ENCODE data around the gene TMEM245.
A peak's percentile ranks its signal among the peaks of the same experiment; 100 is the strongest.
"Not testable (repeated sequence)": the region's sequence is repeated elsewhere in the genome, so short reads cannot be mapped to it uniquely, and the experiment has no call there.

The TMEM245 gene

DNA sequence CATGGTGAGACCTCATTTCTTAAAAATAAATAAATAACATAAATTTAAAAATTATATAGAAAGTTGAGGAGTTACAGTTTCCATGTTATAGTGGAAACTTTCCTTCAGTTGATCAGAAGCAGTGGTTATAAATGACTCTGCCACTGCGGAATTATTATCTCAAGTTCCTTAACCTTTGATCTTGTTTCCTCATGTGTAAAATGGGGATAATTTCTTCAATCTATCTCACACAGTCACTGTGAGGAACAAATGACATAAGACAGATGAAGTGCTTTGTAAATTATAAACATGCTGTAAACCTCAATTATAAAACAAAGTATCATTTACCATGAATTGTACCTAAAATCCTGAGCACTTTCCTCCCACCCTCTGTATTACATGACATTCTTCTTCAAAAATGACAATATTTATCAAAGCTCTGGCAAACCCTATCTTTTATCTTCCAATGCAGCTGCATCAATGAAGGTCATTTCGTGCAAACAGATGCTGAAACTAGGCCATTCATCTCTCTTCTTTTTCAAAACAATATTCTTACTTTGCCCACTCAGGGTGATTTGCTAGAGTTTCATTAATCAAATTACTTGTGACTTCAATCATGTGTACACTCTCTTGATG lies 46.8 kb downstream of the TMEM245 start:
- no peak overlapping the region for H3K27ac Mint-ChIP-seq
- ATAC-seq (no peak), DNase-seq (ENCODE audit: low spot score in 2 of 2) (no peak)
- no peaks in the 10 kb centered on the region for H3K9me3 Mint-ChIP-seq
- H3K36me3 Mint-ChIP-seq = peaks cover 13% of the 10 kb centered on the region
- no peaks in the 10 kb centered on the region for H3K4me1 Mint-ChIP-seq
- H3K4me3 Mint-ChIP-seq = no peak overlapping the region

DNA sequence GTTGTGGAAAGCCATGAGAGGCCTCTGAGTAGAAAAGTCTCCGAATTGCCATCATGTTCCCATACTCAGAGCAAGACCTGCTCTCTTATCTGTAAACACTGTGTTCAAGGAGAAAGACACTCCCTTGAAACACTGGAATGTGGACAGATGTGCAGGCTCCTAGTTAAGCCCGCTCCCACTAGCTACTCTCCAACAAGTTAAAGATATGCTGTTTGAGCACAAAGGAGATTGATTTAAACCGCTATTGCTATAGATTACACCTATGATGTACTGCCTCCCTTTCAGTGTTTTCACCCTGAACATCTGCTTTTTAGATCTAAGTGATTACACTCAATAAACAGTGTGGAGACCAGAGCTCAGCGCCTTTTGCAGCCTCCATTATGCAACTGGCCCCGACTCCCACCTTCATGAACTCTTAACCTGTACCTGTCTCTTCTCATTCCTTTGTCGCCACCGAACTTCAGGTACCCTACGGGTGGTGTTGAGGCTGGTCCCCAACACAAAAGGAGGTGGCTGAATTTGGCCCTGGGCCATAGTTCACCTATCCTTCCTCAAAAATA lies 47.5 kb downstream of the TMEM245 start:
- ATAC-seq (no peak), DNase-seq (ENCODE audit: low spot score in 2 of 2) (no peak)
- H3K27ac Mint-ChIP-seq = no peak overlapping the region
- no peak overlapping the region for H3K4me3 Mint-ChIP-seq
- H3K4me1 Mint-ChIP-seq = no peaks in the 10 kb centered on the region
- H3K36me3 Mint-ChIP-seq = peaks cover 16% of the 10 kb centered on the region
- no peaks in the 10 kb centered on the region for H3K9me3 Mint-ChIP-seq

- H3K4me1 Mint-ChIP-seq = no peaks in the 10 kb centered on the region
- no peak overlapping the region for H3K27ac Mint-ChIP-seq
- peaks cover 22% of the 10 kb centered on the region for H3K36me3 Mint-ChIP-seq
- DNase-seq (ENCODE audit: low spot score in 2 of 2) (no peak), ATAC-seq (no peak)
- no peak overlapping the region for H3K4me3 Mint-ChIP-seq
- H3K9me3 Mint-ChIP-seq = no peaks in the 10 kb centered on the region
Measured at GRCh38 chr9:109068764-109069163, 51.0 kb downstream of the TMEM245 start.

DNA sequence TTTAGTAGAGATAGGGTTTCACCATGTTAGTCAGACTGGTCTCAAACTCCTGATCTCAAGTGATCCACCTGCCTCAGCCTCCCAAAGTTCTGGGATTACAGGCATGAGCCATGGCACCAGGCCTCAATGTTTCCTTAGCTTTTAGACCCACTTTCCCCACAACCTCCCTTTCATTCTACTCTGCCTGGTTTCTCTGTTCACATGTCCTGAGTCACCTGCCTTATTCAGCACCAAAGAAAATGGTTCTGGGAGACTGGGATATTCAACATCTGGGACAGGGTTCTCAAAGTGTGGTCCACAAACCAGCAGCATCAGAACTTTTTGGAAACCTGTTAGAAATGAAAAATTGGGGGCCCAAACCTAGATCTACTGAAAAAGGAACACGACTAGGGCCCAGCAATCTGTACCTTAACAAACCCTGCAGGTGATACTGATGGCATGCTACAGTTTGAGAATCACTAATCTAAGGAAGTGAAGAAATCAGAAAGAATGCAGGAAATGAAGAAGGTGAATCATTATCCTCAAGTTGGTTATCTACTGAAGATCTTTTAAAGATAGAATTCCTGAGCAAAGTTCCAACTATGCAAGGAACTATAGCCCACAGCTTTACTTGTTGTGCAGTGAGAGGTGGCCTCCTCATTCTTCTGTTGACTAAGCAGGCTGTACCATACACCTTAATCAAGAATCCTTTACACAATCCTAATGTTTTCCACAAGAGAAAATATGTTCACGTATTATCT lies 54.6 kb downstream of the TMEM245 start:
- H3K4me3 Mint-ChIP-seq = no peak overlapping the region
- no peak overlapping the region for H3K27ac Mint-ChIP-seq
- peaks cover 58% of the 10 kb centered on the region for H3K36me3 Mint-ChIP-seq
- H3K4me1 Mint-ChIP-seq = no peaks in the 10 kb centered on the region
- no peaks in the 10 kb centered on the region for H3K9me3 Mint-ChIP-seq
- DNase-seq (ENCODE audit: low spot score in 2 of 2) (no peak), ATAC-seq (no peak)

- DNase-seq (ENCODE audit: low spot score in 2 of 2) (no peak), ATAC-seq (no peak)
- Mint-ChIP-seq H3K36me3 (peaks cover 72% of the 10 kb centered on the region), H3K4me1 (no peaks in the 10 kb centered on the region), H3K27ac (no peak overlapping the region), H3K9me3 (no peaks in the 10 kb centered on the region), H3K4me3 (no peak overlapping the region)
Measured at GRCh38 chr9:109063760-109064159, 56.0 kb downstream of the TMEM245 start.

DNA sequence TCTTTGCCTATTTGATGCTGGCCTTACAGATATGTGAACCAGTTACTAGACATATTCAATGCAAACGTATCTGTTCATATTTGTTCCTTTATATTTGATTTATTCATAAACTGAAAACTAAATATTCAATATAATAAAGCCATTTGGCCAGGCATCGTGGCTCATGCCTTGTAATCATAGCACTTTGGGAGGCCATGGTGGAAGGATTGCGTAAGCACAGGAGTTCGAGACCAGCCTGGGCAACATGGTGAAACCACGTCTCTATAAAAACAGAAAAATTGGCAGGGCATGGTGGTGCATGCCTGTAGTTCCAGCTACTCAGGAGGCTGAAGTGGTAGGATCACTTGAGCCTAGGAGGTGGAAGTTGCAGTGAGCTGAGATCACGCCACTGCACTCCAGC lies 57.2 kb downstream of the TMEM245 start:
- Mint-ChIP-seq H3K9me3 (no peaks in the 10 kb centered on the region), H3K4me3 (no peak overlapping the region), H3K4me1 (no peaks in the 10 kb centered on the region), H3K27ac (no peak overlapping the region), H3K36me3 (peaks cover 75% of the 10 kb centered on the region)
- ATAC-seq (no peak), DNase-seq (ENCODE audit: low spot score in 2 of 2) (no peak)

GRCh38 chr9:109060191-109060590 lies 59.6 kb downstream of the TMEM245 start:
- Mint-ChIP-seq H3K4me3 (no peak overlapping the region), H3K4me1 (no peaks in the 10 kb centered on the region), H3K9me3 (no peaks in the 10 kb centered on the region), H3K27ac (no peak overlapping the region), H3K36me3 (peaks cover 93% of the 10 kb centered on the region)
- DNase-seq (ENCODE audit: low spot score in 2 of 2) (no peak), ATAC-seq (no peak)

DNA sequence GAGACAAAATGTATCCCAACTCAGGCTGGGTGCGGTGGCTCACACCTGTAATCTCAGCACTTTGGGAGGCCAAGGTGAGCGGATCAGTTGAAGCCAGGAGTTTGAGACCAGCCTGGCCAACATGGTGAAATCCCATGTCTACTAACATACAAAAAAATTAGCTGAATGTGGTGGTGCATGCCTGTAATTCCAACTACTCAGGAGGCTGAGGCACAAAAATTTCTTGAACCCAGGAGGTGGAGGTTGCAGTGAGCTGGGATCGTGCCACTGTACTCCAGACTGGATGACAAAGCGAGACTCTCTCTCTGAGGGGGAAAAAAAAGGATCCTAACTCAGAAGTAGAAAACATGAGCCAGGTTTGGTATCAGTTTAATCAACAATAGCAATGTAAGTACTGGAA lies 66.6 kb downstream of the TMEM245 start:
- H3K4me3 Mint-ChIP-seq; ATAC-seq; DNase-seq (ENCODE audit: low spot score in 2 of 2); H3K9me3 Mint-ChIP-seq; H3K4me1 Mint-ChIP-seq; H3K27ac Mint-ChIP-seq: not testable (repeated sequence)
- peaks cover 77% of the 10 kb centered on the region for H3K36me3 Mint-ChIP-seq

- no peak for ATAC-seq
- no peak overlapping the region for H3K27ac Mint-ChIP-seq
- DNase-seq (ENCODE audit: low spot score in 2 of 2) = no peak
- H3K9me3 Mint-ChIP-seq = no peaks in the 10 kb centered on the region
- H3K4me3 Mint-ChIP-seq = no peak overlapping the region
- no peaks in the 10 kb centered on the region for H3K4me1 Mint-ChIP-seq
- H3K36me3 Mint-ChIP-seq = peaks cover 77% of the 10 kb centered on the region
Measured at GRCh38 chr9:109052416-109052815, 67.3 kb downstream of the TMEM245 start.

DNA sequence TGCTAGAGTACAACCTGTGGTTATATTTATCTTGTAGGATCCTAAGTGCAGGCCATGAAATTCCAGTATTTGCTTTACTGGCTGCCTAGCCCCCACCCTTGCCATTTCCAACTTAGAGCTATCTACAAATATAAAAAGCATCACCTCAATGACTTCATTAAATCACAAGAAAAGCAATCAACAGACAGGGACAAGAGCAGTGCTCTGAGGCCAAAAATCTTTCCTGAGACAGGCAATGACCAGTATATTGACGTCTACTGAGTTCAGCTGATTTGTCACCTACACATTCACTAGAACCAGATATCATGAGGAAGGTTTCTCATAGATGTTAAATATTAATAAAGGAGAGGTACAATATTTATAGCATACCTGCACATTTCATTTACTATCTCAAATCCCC lies 68.0 kb downstream of the TMEM245 start:
- no peaks in the 10 kb centered on the region for H3K4me1 Mint-ChIP-seq
- H3K36me3 Mint-ChIP-seq = peaks cover 77% of the 10 kb centered on the region
- H3K9me3 Mint-ChIP-seq = no peaks in the 10 kb centered on the region
- no peak overlapping the region for H3K4me3 Mint-ChIP-seq
- DNase-seq (ENCODE audit: low spot score in 2 of 2) = no peak
- ATAC-seq = no peak
- H3K27ac Mint-ChIP-seq = no peak overlapping the region

DNA sequence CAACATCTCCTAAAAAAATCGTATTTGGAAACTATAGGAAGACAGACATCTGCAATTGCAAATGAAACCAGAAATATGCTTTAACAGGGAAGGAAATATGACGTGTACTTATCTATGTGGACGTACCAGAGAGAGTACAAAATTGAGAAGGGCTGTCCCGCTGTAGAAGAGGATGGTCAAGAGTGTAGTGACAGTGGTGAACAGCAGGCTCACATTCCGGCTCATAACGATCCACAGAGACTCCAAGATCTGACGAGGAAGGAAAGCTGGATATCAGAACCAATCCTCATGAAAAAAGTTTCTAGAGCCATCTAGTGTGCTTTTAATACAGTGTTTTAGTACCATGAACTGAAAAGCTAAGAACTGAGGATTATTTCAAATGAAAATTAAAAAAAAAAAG lies 69.3 kb downstream of the TMEM245 start:
- ATAC-seq = no peak
- Mint-ChIP-seq H3K4me3 (no peak overlapping the region), H3K36me3 (peaks cover 77% of the 10 kb centered on the region), H3K9me3 (no peaks in the 10 kb centered on the region), H3K4me1 (no peaks in the 10 kb centered on the region), H3K27ac (no peak overlapping the region)
- DNase-seq (ENCODE audit: low spot score in 2 of 2) = no peak

DNA sequence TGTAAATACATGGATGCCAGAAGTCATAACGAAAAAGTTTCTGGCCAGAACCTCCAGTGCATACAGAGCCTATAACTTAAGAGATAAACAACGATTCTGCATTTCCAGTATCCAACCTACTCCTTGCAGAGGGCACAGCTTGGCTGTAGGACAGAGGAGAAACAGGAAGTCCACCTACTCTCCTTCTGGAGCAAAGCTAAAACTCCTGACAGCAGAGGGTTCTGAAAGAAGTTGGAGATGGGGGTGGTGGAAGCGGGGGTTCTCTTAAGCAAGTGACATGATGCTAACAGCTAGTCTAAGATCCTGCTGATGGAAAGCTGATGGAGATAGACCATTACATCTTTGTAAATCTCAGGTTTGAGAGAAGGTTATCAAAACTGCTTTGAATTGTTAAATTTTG lies 70.9 kb downstream of the TMEM245 start:
- H3K4me3 Mint-ChIP-seq = no peak overlapping the region
- DNase-seq (ENCODE audit: low spot score in 2 of 2) (no peak), ATAC-seq (no peak)
- no peak overlapping the region for H3K27ac Mint-ChIP-seq
- no peaks in the 10 kb centered on the region for H3K4me1 Mint-ChIP-seq
- peaks cover 77% of the 10 kb centered on the region for H3K36me3 Mint-ChIP-seq
- no peaks in the 10 kb centered on the region for H3K9me3 Mint-ChIP-seq

DNA sequence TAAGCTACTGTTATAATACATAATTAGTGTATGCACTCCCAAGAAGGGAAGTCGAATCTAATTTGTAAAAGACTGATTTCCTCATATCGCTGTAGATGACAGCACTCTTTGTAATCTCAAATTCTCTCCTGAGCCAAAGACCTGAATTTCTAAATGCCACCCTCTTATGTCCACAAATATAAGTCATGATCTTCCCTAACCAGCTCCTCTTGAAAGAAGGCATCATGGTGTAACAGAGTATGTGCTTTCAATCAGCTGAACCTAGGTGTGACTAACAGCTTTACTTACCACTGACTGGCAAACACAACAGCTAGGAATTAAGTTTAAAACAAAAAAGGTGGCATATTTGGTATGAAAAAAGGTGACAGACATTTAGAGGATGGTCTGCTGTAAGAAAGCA lies 72.5 kb downstream of the TMEM245 start:
- Mint-ChIP-seq H3K4me1 (no peaks in the 10 kb centered on the region), H3K27ac (no peak overlapping the region), H3K9me3 (peaks cover 8% of the 10 kb centered on the region), H3K36me3 (peaks cover 89% of the 10 kb centered on the region), H3K4me3 (no peak overlapping the region)
- ATAC-seq = no peak
- DNase-seq (ENCODE audit: low spot score in 2 of 2) = no peak

DNA sequence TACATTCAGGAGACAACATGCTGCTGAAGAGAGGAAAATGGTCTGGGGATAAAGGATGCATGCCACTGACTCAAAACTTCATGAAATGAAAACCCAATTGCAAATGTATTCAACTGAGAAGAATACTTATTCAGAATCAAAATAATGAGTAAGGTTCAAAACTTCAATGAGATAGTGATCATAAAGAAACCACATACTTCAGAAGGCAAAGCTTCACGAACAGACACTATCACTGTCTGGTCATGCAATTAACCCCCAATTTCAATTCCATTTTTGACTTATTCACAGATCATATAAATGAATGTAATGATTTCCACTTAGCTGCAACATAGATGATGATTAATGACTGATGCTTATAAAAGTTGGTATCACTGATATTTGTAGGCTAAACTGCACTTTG lies 73.4 kb downstream of the TMEM245 start:
- DNase-seq (ENCODE audit: low spot score in 2 of 2) = no peak
- H3K9me3 Mint-ChIP-seq = peaks cover 8% of the 10 kb centered on the region
- H3K4me3 Mint-ChIP-seq = no peak overlapping the region
- peaks cover 83% of the 10 kb centered on the region for H3K36me3 Mint-ChIP-seq
- ATAC-seq = peak; percentile 49
- H3K27ac Mint-ChIP-seq = no peak overlapping the region
- H3K4me1 Mint-ChIP-seq = no peaks in the 10 kb centered on the region

GRCh38 chr9:109043578-109043977 lies 76.2 kb downstream of the TMEM245 start:
- Mint-ChIP-seq H3K4me1 (no peaks in the 10 kb centered on the region), H3K4me3 (no peak overlapping the region)
- no peak for ATAC-seq

DNA sequence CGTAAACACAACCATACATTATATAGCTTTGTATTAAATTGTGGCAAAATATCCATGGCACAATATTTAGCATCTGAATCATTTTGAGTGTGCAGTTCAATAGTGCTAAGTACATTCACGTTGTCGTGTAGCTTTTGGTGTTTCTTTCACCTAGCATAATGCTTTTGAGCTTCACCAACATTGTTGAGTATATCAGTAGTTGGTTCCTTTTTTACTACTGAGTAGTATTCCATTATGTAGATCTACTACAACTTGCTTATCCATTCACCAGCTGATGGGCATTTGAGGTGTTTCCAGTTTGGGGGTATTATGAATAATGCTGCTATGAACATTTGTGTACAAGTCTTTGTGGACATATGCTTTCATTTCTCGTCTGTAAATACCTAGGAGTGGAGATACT lies 79.2 kb downstream of the TMEM245 start:
- no peak overlapping the region for H3K27ac Mint-ChIP-seq
- peaks cover 8% of the 10 kb centered on the region for H3K9me3 Mint-ChIP-seq
- DNase-seq (ENCODE audit: low spot score in 2 of 2) (no peak), ATAC-seq (no peak)
- H3K4me3 Mint-ChIP-seq = no peak overlapping the region
- H3K4me1 Mint-ChIP-seq = no peaks in the 10 kb centered on the region
- peaks cover 60% of the 10 kb centered on the region for H3K36me3 Mint-ChIP-seq

More at GRCh38 chr9:109043578-109043977, 76.2 kb downstream of the TMEM245 start:
- Mint-ChIP-seq H3K9me3 (peaks cover 8% of the 10 kb centered on the region), H3K36me3 (peaks cover 66% of the 10 kb centered on the region), H3K27ac (peak overlapping the region; percentile 23)
- DNase-seq (ENCODE audit: low spot score in 2 of 2) = no peak
